Thymus (tissue), 11 donors: Measurements from ENCODE around the gene DROSHA. TPM values are rescaled to one million over a fixed set of nuclear protein-coding genes. Genes with fewer than 3 reads are reported as not detected.

Experiments
- DNase-seq, 9 donors: peaks; one replicate each; pipeline ENCODE4 v3.0.0-alpha.2; 2013; ENCODE audit warnings: low spot score in 9 of 9, low read depth in 6 of 9, missing footprints in 1 of 9
- H3K27ac ChIP-seq, 2 donors: one replicate each; pipeline ENCODE4 v1.5.1; 2013; ENCODE audit warnings: control low read depth in 1 of 2, low read depth in 1 of 2, low read length in 1 of 2, mild to moderate bottlenecking in 1 of 2, moderate library complexity in 1 of 2
- H3K27me3 ChIP-seq, 2 donors: one replicate each; pipeline ENCODE4 v1.5.1; 2013; ENCODE audit warnings: low read length in 1 of 2; ENCODE audit not compliant: control insufficient read depth in 2 of 2, insufficient read depth in 1 of 2
- H3K36me3 ChIP-seq, 2 donors: one replicate each; pipeline ENCODE4 v1.5.1; 2013; ENCODE audit warnings: low read length in 1 of 2, mild to moderate bottlenecking in 1 of 2, moderate library complexity in 1 of 2; ENCODE audit not compliant: control insufficient read depth in 2 of 2, insufficient read depth in 2 of 2
- H3K4me1 ChIP-seq, 2 donors: one replicate each; pipeline ENCODE4 v1.5.1; 2013; ENCODE audit warnings: low read length in 2 of 2; ENCODE audit not compliant: control insufficient read depth in 2 of 2, insufficient read depth in 2 of 2
- H3K4me3 ChIP-seq, 2 donors: one replicate each; pipeline ENCODE4 v1.5.1; 2013; ENCODE audit warnings: low read length in 2 of 2, control low read depth in 1 of 2, mild to moderate bottlenecking in 1 of 2
- H3K9me3 ChIP-seq, 2 donors: one replicate each; pipeline ENCODE4 v1.5.1; 2013; ENCODE audit warnings: low read length in 1 of 2, mild to moderate bottlenecking in 1 of 2; ENCODE audit not compliant: control insufficient read depth in 2 of 2, insufficient read depth in 1 of 2
- whole genome bisulfite sequencing: extraction: QIAGEN DNeasy Blood & Tissue Kit; methylation state at CpG from one replicate; pipeline ENCODE4 v1.1.7; 2013; 5-methylcytosine and 5-hydroxymethylcytosine counted together
- polyA plus RNA-seq: library from polyadenylated mRNA; stranded (reverse); fragments of 200-250 nt; gene quantifications from one replicate; pipeline ENCODE4 v1.2.3, GENCODE V29; 2013
- total RNA-seq: library from RNA; stranded (reverse); fragments of 120-200 nt; gene quantifications from one replicate; pipeline ENCODE4 v1.2.4, GENCODE V29; 2013
- donor health status: healthy.

The DROSHA gene
- total and polyA plus RNA-seq, 2 donors: 34.4 to 138 TPM

DNA sequence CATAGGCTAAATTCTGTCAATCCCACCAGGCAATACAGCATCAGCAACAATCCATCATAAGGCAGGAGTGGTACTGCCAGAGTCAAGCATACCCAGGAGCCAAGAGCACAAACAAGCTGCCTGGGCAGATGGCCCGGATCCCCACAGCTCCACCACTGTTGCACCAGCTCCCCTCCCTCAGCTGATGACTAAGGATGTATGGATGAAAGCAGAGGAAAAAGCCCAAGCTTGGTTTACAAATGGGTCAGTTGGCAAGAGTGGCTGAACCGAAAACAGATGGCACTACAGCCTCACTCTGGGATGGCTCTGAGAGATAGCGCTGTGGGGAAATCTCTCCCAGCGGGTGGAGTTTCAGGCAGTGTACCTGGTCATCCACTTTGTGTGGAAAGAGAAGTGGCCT lies 29.4 kb downstream of the DROSHA start:
- H3K4me3 ChIP-seq: no peak overlapping the region
- H3K4me1 ChIP-seq: no peaks in the 10 kb centered on the region
- no peaks in the 10 kb centered on the region for H3K9me3 ChIP-seq
- no peaks in the 10 kb centered on the region for H3K27me3 ChIP-seq
- WGBS: 98% methylated on average over 4 of the region's 4 CpGs
- no peak for DNase-seq
- H3K27ac ChIP-seq: no peak overlapping the region
- peaks cover 72 to 78% of the 10 kb centered on the region in 2 donors for H3K36me3 ChIP-seq

DNA sequence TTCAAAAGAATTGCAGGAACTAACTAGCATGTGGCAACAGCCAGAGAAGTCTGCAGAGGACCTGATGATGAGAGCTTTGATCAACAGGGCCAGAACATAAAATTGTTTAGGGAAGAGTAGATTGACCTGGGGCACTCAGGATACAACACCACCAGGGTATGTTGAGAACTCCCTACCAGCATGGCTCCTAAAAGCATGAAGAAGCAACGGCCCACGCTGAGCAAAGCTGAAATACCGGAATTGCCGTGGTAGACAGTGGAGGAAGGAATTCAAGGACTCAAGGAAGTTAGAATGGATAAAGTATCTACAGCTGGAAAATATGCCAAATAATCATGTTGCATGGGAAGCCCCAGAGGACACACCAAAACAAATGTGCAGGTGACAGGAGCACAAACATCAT lies 31.6 kb downstream of the DROSHA start:
- Histone ChIP-seq H3K4me3 (no peak overlapping the region), H3K27me3 (no peaks in the 10 kb centered on the region), H3K4me1 (no peaks in the 10 kb centered on the region), H3K9me3 (no peaks in the 10 kb centered on the region), H3K27ac (no peak overlapping the region), H3K36me3 (peaks cover 82 to 94% of the 10 kb centered on the region in 2 donors)
- WGBS: 83% methylated on average over 4 of the region's 4 CpGs
- DNase-seq: no peak

DNA sequence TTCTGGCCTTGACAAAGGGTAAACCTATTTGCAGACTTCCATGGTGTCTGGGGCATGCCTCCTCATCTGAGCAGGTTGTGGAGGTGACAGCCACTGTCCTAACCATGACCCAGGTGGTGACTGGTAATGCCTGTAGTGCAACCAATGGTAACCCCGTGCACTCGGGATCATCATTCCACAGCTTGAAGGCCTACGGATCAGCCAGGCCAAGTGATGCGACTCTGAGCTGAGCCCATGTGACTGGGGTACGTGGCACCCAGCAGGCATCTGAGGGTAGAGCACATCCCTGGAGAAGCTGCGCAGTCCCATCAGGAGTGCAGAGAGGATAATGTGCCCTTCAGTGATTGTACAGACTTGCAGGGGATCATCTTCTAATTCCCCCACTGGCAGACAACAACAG lies 35.0 kb downstream of the DROSHA start:
- peaks cover 67 to 85% of the 10 kb centered on the region in 2 donors for H3K36me3 ChIP-seq
- no peak for DNase-seq
- no peak overlapping the region for H3K4me3 ChIP-seq
- no peak overlapping the region for H3K27ac ChIP-seq
- no peaks in the 10 kb centered on the region for H3K9me3 ChIP-seq
- H3K27me3 ChIP-seq: no peaks in the 10 kb centered on the region
- no peaks in the 10 kb centered on the region for H3K4me1 ChIP-seq
- WGBS: 82% methylated on average over 6 of the region's 6 CpGs

DNA sequence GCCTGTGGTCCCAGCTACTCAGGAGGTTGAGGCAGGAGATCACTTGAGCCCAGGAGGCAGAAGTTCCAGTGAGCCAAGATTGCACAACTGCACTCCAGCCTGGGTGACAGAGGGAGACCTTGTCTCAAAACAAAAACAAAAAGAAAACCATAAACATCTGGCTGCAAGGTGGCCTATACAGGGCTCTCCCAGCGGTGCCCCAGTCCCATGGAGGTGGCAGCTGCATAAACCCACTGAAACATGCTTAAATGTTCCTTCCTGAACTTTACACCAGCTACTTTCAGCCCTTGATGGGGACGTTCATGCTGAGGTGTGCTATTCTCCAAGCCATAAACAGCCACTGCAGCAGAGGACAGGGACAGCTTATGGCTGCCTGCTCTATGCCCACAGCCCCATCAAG lies 35.6 kb downstream of the DROSHA start:
- WGBS: 98% methylated on average over 2 of the region's 2 CpGs

DNA sequence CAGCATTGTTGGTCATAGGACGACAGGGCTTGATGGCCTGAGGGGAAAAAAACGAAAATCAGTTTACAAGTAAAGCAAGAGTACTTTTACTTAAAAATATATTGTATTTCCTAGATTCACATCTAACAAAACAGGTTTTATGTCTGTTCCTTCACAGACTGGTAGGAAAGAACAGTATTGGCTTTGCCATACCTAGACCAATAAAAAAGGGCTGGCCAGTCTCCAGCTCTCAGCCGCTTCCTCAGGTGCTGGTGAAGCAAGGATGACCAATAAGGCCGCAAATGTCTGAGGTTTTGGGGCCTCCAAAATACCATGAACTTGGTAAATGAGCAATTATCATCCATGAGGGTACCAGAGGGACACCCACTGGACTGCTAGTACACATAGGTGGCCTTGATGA lies 36.6 kb downstream of the DROSHA start:
- peaks cover 55 to 79% of the 10 kb centered on the region in 2 donors for H3K36me3 ChIP-seq
- no peak for DNase-seq

More for the DNA sequence above, 35.6 kb downstream of the DROSHA start:
- no peak for DNase-seq
- Histone ChIP-seq H3K36me3 (peaks cover 65 to 84% of the 10 kb centered on the region in 2 donors), H3K4me3 (no peak overlapping the region), H3K27ac (no peak overlapping the region), H3K27me3 (no peaks in the 10 kb centered on the region), H3K4me1 (no peaks in the 10 kb centered on the region), H3K9me3 (no peaks in the 10 kb centered on the region)

DNA sequence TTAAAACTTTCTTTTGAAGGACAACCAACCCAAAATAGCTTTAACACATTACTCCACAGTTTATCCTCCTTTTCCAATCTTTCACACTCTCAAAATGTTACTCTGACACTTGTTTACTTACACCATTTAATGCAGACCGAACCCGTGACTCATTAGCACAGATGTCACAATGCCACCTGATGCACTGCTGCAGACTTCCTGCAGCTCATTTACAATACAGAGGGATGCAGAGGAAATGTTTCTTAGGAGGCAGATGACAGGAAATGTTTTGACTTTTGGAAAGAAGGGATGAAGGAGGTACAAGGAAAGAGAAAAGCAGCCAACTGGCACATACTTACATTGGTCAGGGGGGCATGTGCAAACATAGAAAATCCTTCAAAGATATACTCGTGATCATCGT lies 39.0 kb downstream of the DROSHA start:
- no peak for DNase-seq
- H3K4me3 ChIP-seq: no peak overlapping the region
- no peaks in the 10 kb centered on the region for H3K27me3 ChIP-seq
- WGBS: 95% methylated on average over 4 of the region's 4 CpGs
- H3K36me3 ChIP-seq: peaks cover 42 to 72% of the 10 kb centered on the region in 2 donors
- H3K9me3 ChIP-seq: no peaks in the 10 kb centered on the region
- H3K4me1 ChIP-seq: no peaks in the 10 kb centered on the region
- no peak overlapping the region for H3K27ac ChIP-seq

More for the DNA sequence above, 36.6 kb downstream of the DROSHA start:
- Histone ChIP-seq H3K4me3 (no peak overlapping the region), H3K27ac (no peak overlapping the region), H3K4me1 (no peaks in the 10 kb centered on the region), H3K9me3 (no peaks in the 10 kb centered on the region), H3K27me3 (no peaks in the 10 kb centered on the region)
- over 99% methylated on average over 4 of the region's 4 CpGs for WGBS

DNA sequence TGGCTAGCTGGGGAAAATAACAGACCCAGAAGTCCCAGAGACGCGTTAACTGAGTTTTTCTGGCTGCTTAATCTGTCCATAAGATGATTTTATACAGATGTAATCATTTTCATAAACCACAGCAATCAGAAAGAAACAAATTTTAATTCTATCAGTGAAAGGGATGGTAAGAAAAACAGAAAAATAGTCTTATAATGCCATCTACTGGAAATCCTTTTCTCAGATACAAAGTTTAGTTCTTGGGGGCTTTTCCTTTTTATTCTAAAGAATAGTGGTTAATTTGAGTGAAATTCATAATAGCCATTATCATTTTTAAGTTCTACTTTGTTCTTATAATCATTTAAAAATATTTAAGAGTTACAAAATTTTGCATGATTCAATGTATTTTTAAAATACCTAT lies 44.4 kb downstream of the DROSHA start:
- no peaks in the 10 kb centered on the region for H3K4me1 ChIP-seq

DNA sequence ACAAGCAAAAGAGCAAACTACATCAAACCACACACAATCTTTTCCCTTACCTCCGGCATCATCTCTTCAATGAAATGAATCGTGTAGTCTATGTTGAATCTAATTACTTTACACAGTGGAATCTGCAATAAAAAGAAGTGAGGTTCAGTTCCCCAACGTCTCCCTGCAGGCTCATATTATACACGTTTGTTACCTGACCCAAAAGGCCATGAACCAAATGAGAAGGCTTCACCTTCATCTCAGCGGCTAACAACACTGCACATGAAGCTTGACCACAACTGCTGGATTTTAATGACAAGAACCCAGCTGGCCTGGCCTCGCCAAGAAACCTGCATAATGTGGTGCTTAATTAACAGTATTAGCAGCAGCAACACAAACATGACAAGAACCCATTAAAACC lies 45.5 kb downstream of the DROSHA start:
- 95% methylated on average over 6 of the region's 6 CpGs for WGBS
- Histone ChIP-seq H3K4me1 (no peaks in the 10 kb centered on the region), H3K36me3 (peaks cover 16 to 39% of the 10 kb centered on the region in 2 donors)

More for the DNA sequence above, 44.4 kb downstream of the DROSHA start:
- no peak for DNase-seq
- no peak overlapping the region for H3K4me3 ChIP-seq
- peaks cover 14 to 40% of the 10 kb centered on the region in 2 donors for H3K36me3 ChIP-seq
- H3K27ac ChIP-seq: no peak overlapping the region
- H3K27me3 ChIP-seq: no peaks in the 10 kb centered on the region
- H3K9me3 ChIP-seq: no peaks in the 10 kb centered on the region
- WGBS: over 99% methylated on average over 2 of the region's 2 CpGs

DNA sequence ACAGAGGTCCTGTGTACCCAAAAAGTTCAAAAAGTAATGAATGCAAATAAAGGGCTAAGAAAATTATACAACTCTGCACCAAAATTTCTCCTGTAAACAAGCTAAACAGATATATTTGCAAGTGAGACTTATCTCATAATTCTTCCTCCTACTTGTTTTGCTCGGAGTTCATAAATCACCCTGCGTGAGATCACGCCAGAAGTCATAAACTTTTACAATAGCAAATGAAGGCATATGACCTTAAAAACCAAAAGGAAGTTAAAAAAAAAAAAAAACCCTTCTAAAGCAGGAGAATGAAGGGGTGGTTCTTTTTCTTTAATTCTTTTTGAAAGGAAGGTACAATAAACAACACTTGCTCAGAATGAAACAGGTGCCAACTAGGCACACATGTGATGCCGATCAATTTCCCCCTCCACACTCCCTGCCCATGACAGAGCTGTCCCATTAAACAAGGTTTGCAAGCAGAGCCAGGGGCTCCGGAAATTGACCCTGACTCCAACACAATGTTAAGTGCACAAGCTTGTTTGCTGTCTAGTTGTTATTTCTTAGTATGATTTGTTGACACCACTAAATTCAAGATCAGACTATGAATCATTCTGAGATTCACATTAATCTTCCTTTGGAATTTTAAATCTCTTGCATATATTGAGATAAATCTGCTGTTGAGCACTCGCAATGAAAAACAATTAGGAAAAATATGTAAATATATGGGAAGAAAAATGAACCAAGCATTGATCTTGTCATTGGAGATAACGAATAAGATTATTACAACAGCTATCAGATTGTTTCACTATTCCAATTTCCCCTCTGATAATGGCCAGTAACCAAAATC lies 46.3 kb downstream of the DROSHA start:
- H3K27me3 ChIP-seq: no peaks in the 10 kb centered on the region
- H3K27ac ChIP-seq: no peak overlapping the region
- WGBS: 91% methylated on average over 7 of the region's 7 CpGs
- no peak overlapping the region for H3K4me3 ChIP-seq
- peaks cover 16 to 35% of the 10 kb centered on the region in 2 donors for H3K36me3 ChIP-seq
- no peak for DNase-seq
- H3K4me1 ChIP-seq: no peaks in the 10 kb centered on the region
- peaks cover 0 to 2% of the 10 kb centered on the region in 2 donors for H3K9me3 ChIP-seq

More for the DNA sequence above, 45.5 kb downstream of the DROSHA start:
- Histone ChIP-seq H3K4me3 (no peak overlapping the region), H3K27ac (no peak overlapping the region), H3K27me3 (no peaks in the 10 kb centered on the region), H3K9me3 (peaks cover 0 to 2% of the 10 kb centered on the region in 2 donors)
- no peak for DNase-seq
